NCI-H748 (cell line): ENCODE measurements around the gene KIF25.
A peak's percentile ranks its signal among the peaks of the same experiment; 100 is the strongest.

Source experiments
- DNase-seq: peaks from one replicate; lab custom pipeline; 2025; ENCODE audit not compliant: unreplicated experiment; lab: John Stamatoyannopoulos, UW

KIF25 gene

GRCh38 chr6:168049277-168049676, 51.8 kb downstream of the KIF25 start:
- no peak for DNase-seq

DNA sequence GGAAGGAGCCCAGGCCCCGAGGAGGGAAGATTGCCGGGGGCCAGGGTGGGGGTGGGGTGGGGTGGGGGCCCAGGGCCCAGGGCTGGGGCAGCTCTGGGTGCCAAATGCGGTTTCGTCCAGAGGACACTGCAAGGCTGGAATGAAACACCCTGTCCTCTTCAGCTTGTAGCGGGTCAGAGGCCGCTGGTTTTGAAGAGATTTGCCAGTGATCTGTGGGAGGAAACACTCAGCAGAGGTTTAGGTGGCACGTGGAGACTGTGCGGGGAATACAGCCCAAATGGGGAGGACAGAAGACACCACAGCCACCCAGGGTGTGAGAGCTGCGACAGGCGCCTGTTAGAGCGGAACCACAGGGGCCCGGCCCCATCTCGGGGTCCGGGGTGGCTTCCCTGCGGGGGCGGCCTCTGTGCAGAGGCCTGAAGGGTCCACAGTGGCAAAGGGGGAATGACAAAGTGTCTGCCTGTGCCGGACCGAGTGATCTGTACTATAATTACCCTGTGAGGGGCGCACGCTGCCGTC, 52.3 kb downstream of the KIF25 start:
- no peak for DNase-seq

- no peak for DNase-seq
Observed at GRCh38 chr6:168050225-168050880, 52.9 kb downstream of the KIF25 start.

- no peak for DNase-seq
Observed at GRCh38 chr6:168050881-168051586, 53.6 kb downstream of the KIF25 start.

DNA sequence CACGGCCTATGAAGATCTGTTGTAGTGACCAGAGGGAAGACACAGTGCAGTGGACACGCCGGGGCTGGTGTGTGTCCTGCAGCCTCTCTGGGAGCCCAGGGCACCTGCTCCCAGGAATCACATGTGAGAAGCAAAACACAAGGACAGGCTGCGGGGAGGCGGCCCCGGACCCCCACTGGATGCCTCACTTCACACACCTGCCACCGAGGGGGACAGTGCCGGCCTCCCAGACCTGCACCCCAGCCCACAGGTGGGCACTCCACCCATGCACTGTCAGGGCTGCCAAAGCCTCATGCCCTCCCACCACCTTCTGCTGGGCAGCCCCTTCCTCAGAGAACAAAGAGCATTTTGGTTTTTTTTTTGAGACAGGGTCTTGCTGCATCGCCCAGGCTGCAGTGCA, 54.2 kb downstream of the KIF25 start:
- no peak for DNase-seq

DNA sequence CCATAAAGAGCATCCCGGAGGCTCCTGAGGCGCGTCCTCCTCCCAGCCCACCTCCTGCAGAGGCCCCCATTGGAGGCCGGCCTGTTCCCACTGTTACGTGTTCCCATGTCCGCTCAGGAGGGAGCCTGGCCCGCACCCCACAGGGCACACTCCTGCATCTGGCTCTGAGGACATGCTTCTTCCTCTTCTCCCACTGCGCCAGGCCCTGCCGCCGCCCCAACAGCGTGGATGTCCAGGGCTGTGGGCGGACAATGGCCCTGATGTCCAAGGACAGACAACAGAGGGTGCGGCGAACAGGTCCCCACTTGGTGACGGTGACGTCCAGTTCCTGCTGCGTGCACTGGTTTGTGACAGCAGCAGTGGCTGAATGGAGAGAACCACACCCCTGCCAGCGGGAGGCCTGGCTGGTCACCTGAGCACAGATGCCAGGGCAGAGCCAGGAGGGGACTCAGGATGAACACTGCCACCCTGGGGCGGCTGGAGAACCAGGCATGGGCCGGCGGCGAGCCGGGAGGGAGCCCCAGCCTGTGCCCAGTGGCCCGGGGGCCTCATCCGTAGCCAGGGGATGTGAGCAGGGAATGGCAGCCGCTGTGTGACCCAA, 54.9 kb downstream of the KIF25 start:
- DNase-seq: peak; percentile 54

GRCh38 chr6:168053086-168053956, 55.9 kb downstream of the KIF25 start:
- DNase-seq: no peak

DNA sequence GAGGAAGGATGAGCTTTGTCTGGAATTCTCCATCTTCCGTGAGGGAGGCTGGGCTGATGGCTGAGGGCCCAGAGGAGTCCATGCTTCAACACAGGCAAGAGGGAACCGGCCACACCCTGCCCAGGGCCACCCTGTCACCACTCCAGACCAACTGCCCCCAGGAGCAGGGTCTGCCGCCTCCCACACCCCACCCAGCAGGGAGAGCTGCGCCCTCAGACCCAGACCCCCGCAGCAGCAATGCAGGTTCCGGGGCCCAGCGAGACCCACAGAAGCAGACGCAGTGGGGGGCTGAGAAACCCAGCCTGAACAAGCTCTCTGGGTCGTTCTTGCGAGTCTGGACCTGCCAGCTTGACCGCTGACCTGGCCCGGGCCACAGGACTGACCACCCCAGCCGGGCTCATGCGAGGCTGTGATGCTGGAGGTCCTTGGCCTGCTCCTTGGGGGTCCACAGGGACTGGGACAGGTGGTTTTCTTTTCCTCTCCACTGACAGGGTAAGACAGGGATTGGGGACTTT, 56.5 kb downstream of the KIF25 start:
- DNase-seq: no peak

GRCh38 chr6:168054765-168055560, 57.5 kb downstream of the KIF25 start:
- DNase-seq: no peak

GRCh38 chr6:168055696-168056489, 58.4 kb downstream of the KIF25 start:
- no peak for DNase-seq

DNA sequence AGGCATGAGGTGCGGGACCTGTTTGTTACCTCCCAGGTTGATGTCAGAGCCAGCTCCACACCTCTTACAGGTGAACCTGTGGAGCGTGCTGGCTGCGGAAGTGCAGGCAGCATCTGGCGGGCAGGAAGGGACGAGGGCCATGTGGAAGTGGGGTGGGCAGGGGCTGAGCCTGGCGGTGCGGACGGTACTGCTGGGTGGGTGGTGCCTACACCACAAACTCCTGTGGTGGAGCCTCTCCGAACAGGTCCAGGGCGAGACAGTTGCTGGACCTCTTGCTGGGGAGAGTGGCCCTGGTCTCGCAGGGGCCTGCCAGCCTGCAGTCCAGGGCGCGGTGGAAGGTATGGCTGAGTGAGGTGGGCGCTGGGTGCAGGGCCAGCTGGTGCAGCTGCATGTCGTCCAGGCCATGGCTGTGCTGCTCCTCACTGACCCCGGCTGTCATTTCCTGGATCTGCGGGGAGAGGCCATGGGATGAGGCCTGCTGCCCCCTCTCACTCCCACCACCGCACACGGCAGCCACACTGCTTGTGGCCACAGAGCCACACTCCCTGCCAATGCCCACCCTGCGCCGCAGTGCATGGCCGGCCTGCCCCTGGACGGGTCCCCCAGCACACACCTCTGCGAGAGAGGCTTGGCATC, 59.5 kb downstream of the KIF25 start:
- DNase-seq: no peak

- no peak for DNase-seq
Observed at GRCh38 chr6:168057836-168058235, 60.4 kb downstream of the KIF25 start.

DNA sequence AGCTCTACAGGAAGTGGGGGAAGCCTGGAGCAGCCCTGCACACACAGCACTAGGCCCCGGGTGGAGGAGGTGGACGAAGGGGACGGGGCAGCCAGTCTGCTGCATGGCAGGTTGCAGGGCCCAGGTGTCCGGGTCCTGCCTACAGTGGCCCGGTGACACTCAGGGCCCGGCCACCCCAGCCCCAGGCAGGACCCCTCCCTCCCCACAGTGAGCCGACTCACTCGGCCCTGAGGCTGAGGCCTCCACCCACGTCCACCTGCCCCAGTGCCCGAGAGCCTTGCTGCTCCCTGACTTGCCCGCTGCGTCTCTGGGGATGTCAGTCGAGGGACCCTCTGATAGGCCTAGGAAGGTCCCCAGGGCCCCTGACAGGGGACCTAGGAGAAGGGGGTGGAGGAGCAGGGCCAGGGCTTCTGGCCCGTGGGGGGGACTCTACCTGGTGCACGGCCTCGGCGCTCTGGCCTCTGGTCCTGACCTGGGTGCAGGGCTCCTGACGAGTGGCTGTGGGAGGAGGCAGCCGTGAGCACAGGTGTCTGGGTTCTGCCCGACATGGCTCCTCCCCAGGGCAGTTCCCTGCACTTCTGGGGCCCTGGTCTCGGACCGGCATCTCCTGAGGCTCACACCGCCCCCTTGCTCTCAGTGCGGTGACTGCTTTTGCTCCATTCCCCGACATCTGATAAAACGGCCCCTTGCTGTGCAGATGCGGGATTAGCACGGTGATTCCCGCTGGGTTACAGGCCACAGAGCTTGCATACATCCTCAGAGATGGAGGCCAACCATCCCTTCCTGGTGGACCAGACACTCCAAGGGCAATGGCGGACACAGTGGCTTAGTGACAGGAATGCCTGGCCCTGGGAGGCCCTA, 61.5 kb downstream of the KIF25 start:
- DNase-seq: no peak

DNA sequence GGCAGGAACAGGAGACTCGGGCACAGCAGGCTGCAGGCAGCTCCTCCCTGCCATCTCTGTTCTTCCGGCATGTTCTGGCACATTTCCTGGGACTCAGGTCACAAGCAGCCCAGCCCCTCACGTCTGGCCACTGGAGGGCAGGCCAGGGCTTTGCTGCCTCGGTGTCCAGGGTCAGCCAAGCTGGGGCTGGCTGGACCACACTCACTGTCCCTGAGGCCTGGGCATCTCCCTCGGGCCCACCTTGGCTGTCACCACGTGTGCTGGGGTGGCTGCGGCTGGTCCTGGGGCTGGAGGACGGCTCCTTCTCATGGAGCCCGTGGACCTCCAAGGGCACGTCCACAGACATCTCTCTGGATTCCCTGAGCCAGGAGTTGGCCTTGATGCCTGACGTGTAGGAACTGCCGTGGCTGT, 63.1 kb downstream of the KIF25 start:
- peak; percentile 74 for DNase-seq

- peak; percentile 98 for DNase-seq
Observed at GRCh38 chr6:168061269-168062210, 64.1 kb downstream of the KIF25 start.

DNA sequence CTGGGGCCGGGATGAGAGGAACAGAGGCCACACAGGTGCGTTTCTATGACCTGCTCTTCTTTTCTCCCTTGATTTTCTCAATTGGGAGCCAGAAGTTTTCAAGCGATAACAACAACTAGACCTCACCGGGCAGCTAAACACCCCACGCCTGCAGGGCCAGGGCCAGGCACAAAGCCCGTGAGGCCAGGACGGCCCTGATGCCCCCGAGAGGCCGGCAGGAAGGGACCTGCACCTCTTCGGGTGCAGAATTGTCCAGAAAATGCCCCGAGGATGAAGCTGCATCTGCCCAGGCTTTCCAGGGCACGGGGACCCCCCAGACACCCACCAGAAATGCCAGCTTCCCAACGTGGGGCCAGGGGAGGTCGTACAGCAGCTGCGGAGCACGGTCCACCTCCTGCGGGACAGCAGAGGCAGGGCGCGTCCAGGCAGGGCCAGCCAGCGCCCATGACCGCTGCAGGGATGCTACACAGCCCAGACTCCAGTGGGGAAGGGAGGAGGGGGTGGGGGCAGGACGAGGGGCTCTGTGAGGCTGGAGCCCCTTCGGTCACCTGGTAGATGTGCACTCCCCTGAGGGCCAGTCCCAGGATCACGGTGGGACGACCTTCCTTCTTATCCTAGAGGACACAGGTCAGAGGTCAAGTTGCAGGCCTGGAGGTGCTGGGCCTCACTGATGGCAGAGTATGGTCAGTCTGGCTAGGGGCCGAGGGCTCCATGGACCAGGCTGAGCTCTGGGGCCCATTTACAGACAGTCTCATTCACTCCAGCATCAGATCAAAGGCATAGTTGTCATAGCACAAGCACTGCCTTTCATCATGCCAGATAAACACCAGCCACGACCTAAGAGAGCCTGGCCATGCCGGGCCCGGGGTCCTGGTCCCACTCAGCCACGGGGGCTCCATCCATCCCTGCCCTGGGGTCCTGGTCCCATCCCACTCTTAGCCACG, 65.1 kb downstream of the KIF25 start:
- DNase-seq: no peak
